IMR-90 (cell line): Measurements from ENCODE around the gene PNKP. TPM values are rescaled to one million over a fixed set of nuclear protein-coding genes. Genes with fewer than 3 reads are reported as not detected.

ENCODE experiments used
- ATAC-seq: fragments of 200-7000 bp; cut with Tn5 transposase; 2 replicates; pipeline ENCODE4 v1.9.1; 2020; ENCODE audit warnings: low read depth, mild to moderate bottlenecking, moderate library complexity
- BruUV-seq: library from RNA; stranded (reverse); fragments of 400-500 nt; replicated peaks from 2 replicates; lab custom pipeline; 2021; lab: Mats Ljungman, UMichigan
- CTCF ChIA-PET: fragments of 300-600 bp; formaldehyde crosslinking; extraction: SDS; loops from one replicate; lab custom pipeline; 2021; ENCODE audit warnings: antibody characterized with exemption; lab: Yijun Ruan, JAX
- POLR2A ChIA-PET: fragments of 300-600 bp; sonication (Branson Sonifier 250); formaldehyde crosslinking; loops from one replicate; lab custom pipeline; 2022; ENCODE audit warnings: antibody characterized with exemption; ENCODE audit not compliant: unreplicated experiment; lab: Charles Lee
- DNase-seq: peaks from one replicate; pipeline ENCODE4 v3.0.0; 2013
- H2AFZ ChIP-seq: replicated peaks from 2 replicates; pipeline ENCODE3; 2013; ENCODE audit warnings: low read length, mild to moderate bottlenecking; ENCODE audit not compliant: poor library complexity
- H2AK5ac ChIP-seq: 2 replicates; pipeline ENCODE4 v1.6.1; 2013; ENCODE audit warnings: low read depth, low read length, inconsistent platforms
- H2AK9ac ChIP-seq: replicated peaks from 2 replicates; pipeline ENCODE3; 2013; ENCODE audit warnings: mild to moderate bottlenecking, low read depth, low read length, moderate library complexity; ENCODE audit not compliant: poor library complexity
- H2BK120ac ChIP-seq: 2 replicates; pipeline ENCODE4 v1.6.1; 2013; ENCODE audit warnings: low read depth, low read length, inconsistent platforms
- H2BK15ac ChIP-seq: 3 replicates; pipeline ENCODE4 v1.6.1; 2013; ENCODE audit warnings: low read depth, low read length, inconsistent platforms
- H2BK20ac ChIP-seq: 2 replicates; pipeline ENCODE4 v1.6.1; 2013; ENCODE audit warnings: low read depth, mild to moderate bottlenecking, inconsistent platforms, low read length, moderate library complexity
- H2BK5ac ChIP-seq: 2 replicates; pipeline ENCODE4 v1.6.1; 2013; ENCODE audit warnings: mild to moderate bottlenecking, low read depth, low read length, inconsistent platforms; ENCODE audit not compliant: poor library complexity, severe bottlenecking
- H3K14ac ChIP-seq: replicated peaks from 2 replicates; pipeline ENCODE4 v1.6.1; 2013; ENCODE audit warnings: low read depth, low read length, inconsistent platforms
- H3K18ac ChIP-seq: 2 replicates; pipeline ENCODE4 v1.6.1; 2013; ENCODE audit warnings: low read depth, low read length, control low read depth
- H3K23ac ChIP-seq: 2 replicates; pipeline ENCODE4 v1.6.1; 2013; ENCODE audit warnings: low read depth, low read length, inconsistent platforms
- H3K27ac ChIP-seq: 2 replicates; pipeline ENCODE4 v1.5.1; 2013; ENCODE audit warnings: mild to moderate bottlenecking, control low read depth, low read length; ENCODE audit not compliant: insufficient read depth
- H3K27me3 ChIP-seq: 2 replicates; pipeline ENCODE4 v1.6.1; 2013; ENCODE audit warnings: low read length; ENCODE audit not compliant: control insufficient read depth, insufficient read depth
- H3K36me3 ChIP-seq: 2 replicates; pipeline ENCODE4 v1.6.1; 2013; ENCODE audit warnings: low read length, mixed read lengths; ENCODE audit not compliant: control insufficient read depth, insufficient read depth
- H3K4ac ChIP-seq: 2 replicates; pipeline ENCODE4 v1.6.1; 2013; ENCODE audit warnings: low read depth, low read length, inconsistent platforms
- H3K4me1 ChIP-seq: 2 replicates; pipeline ENCODE4 v1.6.1; 2013; ENCODE audit warnings: low read length, mixed read lengths; ENCODE audit not compliant: control insufficient read depth, insufficient read depth
- H3K4me2 ChIP-seq: 2 replicates; pipeline ENCODE4 v1.6.1; 2013; ENCODE audit warnings: low read depth, mild to moderate bottlenecking, control low read depth, low read length, moderate library complexity
- H3K4me3 ChIP-seq: 2 replicates; pipeline ENCODE4 v1.5.1; 2013; ENCODE audit warnings: low read depth, mild to moderate bottlenecking, control low read depth, low read length, moderate library complexity; ENCODE audit not compliant: insufficient read depth
- H3K56ac ChIP-seq: 2 replicates; pipeline ENCODE4 v1.6.1; 2013; ENCODE audit warnings: low read length, inconsistent platforms; ENCODE audit not compliant: insufficient read depth; ENCODE audit errors: extremely low read depth
- H3K79me1 ChIP-seq, 2 experiments: 2 replicates each; pipeline ENCODE4 v1.6.1; 2013; ENCODE audit warnings: low read length in 2 of 2, inconsistent platforms in 1 of 2, low read depth in 1 of 2
- H3K9ac ChIP-seq: 2 replicates; pipeline ENCODE4 v1.6.1; 2013; ENCODE audit warnings: low read depth, low read length, control low read depth
- H3K9me1 ChIP-seq: 2 replicates; pipeline ENCODE4 v1.6.1; 2013; ENCODE audit warnings: low read length, inconsistent platforms; ENCODE audit not compliant: insufficient read depth
- H3K9me3 ChIP-seq: 2 replicates; pipeline ENCODE4 v1.6.1; 2013; ENCODE audit warnings: low read length; ENCODE audit not compliant: control insufficient read depth, insufficient read depth
- H4K20me1 ChIP-seq: 2 replicates; pipeline ENCODE4 v1.6.1; 2013; ENCODE audit warnings: low read length, inconsistent platforms; ENCODE audit not compliant: insufficient read depth
- H4K5ac ChIP-seq: 2 replicates; pipeline ENCODE4 v1.6.1; 2013; ENCODE audit warnings: mild to moderate bottlenecking, low read depth, low read length, control low read depth
- H4K8ac ChIP-seq, 2 experiments: 2 replicates each; pipeline ENCODE4 v1.6.1; 2013; ENCODE audit warnings: low read depth in 2 of 2, low read length in 2 of 2, control low read depth in 1 of 2, inconsistent platforms in 1 of 2
- H4K91ac ChIP-seq: 2 replicates; pipeline ENCODE4 v1.6.1; 2013; ENCODE audit warnings: low read depth, low read length, inconsistent platforms; ENCODE audit not compliant: insufficient read depth
- BHLHE40 ChIP-seq: fragments of 150-350 bp; IDR thresholded peaks from 2 replicates; pipeline ENCODE4 v1.6.1; 2016; ENCODE audit warnings: mild to moderate bottlenecking, low read depth, low read length
- CEBPB ChIP-seq: IDR thresholded peaks from 2 replicates; pipeline ENCODE4 v1.6.1; 2012; ENCODE audit warnings: low read depth, low read length, improper control_type of control experiment
- CHD1 ChIP-seq: IDR thresholded peaks from 2 replicates; pipeline ENCODE4 v1.6.1; 2012; ENCODE audit warnings: low read depth, low read length, improper control_type of control experiment
- FOS ChIP-seq: fragments of 150-350 bp; IDR thresholded peaks from 2 replicates; pipeline ENCODE4 v1.6.1; 2016; ENCODE audit warnings: low read depth, low read length
- MAFK ChIP-seq: IDR thresholded peaks from 2 replicates; pipeline ENCODE4 v1.6.1; 2012; ENCODE audit warnings: low read depth, low read length, improper control_type of control experiment
- MAZ ChIP-seq: IDR thresholded peaks from 2 replicates; pipeline ENCODE4 v1.6.1; 2012; ENCODE audit warnings: low read depth, mild to moderate bottlenecking, low read length, improper control_type of control experiment, moderate library complexity, borderline replicate concordance
- MXI1 ChIP-seq: IDR thresholded peaks from 2 replicates; pipeline ENCODE4 v1.6.1; 2012; ENCODE audit warnings: low read depth, mild to moderate bottlenecking, low read length, moderate library complexity, borderline replicate concordance
- NFE2L2 ChIP-seq: fragments of 150-350 bp; IDR thresholded peaks from 2 replicates; pipeline ENCODE4 v1.6.1; 2016; ENCODE audit warnings: low read depth, mild to moderate bottlenecking, low read length
- POLR2A ChIP-seq: IDR thresholded peaks from 2 replicates; pipeline ENCODE4 v1.6.1; 2012; ENCODE audit warnings: mild to moderate bottlenecking, low read depth, low read length
- RAD21 ChIP-seq: IDR thresholded peaks from 2 replicates; pipeline ENCODE4 v1.6.1; 2012; ENCODE audit warnings: low read length, improper control_type of control experiment
- RCOR1 ChIP-seq: IDR thresholded peaks from 2 replicates; pipeline ENCODE4 v1.6.1; 2012; ENCODE audit warnings: mild to moderate bottlenecking, low read length, improper control_type of control experiment; ENCODE audit not compliant: insufficient replicate concordance
- RFX5 ChIP-seq: IDR thresholded peaks from 2 replicates; pipeline ENCODE4 v1.8.0; 2012; ENCODE audit warnings: low read depth, mild to moderate bottlenecking, low read length, moderate library complexity
- SMC3 ChIP-seq: fragments of 150-350 bp; IDR thresholded peaks from 2 replicates; pipeline ENCODE4 v1.6.1; 2016; ENCODE audit warnings: low read depth, mild to moderate bottlenecking, antibody characterized with exemption, low read length, moderate library complexity
- WGBS, 2 experiments: methylation state at CpG; one replicate each; pipeline versions ENCODE4 v1.1.5 to v1.1.7; 2013; ENCODE audit warnings: missing lambda C conversion rate in 2 of 2; ENCODE audit not compliant: insufficient read length in 1 of 2; ENCODE audit errors: extremely low coverage in 2 of 2; 5-methylcytosine and 5-hydroxymethylcytosine counted together
- dilution Hi-C: fragments of 300-500 bp; cut with HindIII; formaldehyde crosslinking; loops from one replicate; pipeline ENCODE4 v1.14.3; 2018; ENCODE audit warnings: low sequenced_read_pairs; ENCODE audit not compliant: unreplicated experiment
- in situ Hi-C: fragments of 300-500 bp; cut with MboI; formaldehyde crosslinking; loops from 3 replicates; pipeline ENCODE4 v1.14.3; 2019; ENCODE audit warnings: low sequenced_read_pairs, inconsistent platforms, mixed read lengths
- intact Hi-C: fragments of 100-400 bp; cut with micrococcal nuclease; formaldehyde crosslinking; loops from 2 replicates; pipeline ENCODE4 v1.10.0; 2022
- polyA plus RNA-seq, 3 experiments: library from polyadenylated mRNA; depleted of rRNA; stranded (reverse); fragments of >200 nt; gene quantifications; 2 replicates each; pipeline ENCODE4 v1.2.3, GENCODE V29; 2012; ENCODE audit warnings: low replicate concordance in 1 of 3
- total RNA-seq: library from RNA; depleted of rRNA; stranded (reverse); fragments of >200 nt; gene quantifications from 2 replicates; pipeline ENCODE4 v1.2.3, GENCODE V29; 2012
- TF ChIP-seq, protein P1 (sequence below): fragments of 150-350 bp; IDR thresholded peaks from 2 replicates; pipeline ENCODE4 v1.6.1; 2016; ENCODE audit warnings: low read depth, mild to moderate bottlenecking, low read length, moderate library complexity, borderline replicate concordance
- TF ChIP-seq, protein P2 (sequence below): conservative IDR thresholded peaks from 2 replicates; pipeline ENCODE4 v1.5.1; 2012; ENCODE audit warnings: mild to moderate bottlenecking, low read depth, low read length, improper control_type of control experiment
- TF ChIP-seq, protein P3 (sequence below): fragments of 150-350 bp; IDR thresholded peaks from 2 replicates; pipeline ENCODE4 v1.6.1; 2017; ENCODE audit warnings: mild to moderate bottlenecking, antibody characterized with exemption, low read length, low read depth

The PNKP gene
- total and polyA plus RNA-seq, 2 of the 4 experiments (the other 2 are of a cell fraction): 14.2 to 25.0 TPM

DNA sequence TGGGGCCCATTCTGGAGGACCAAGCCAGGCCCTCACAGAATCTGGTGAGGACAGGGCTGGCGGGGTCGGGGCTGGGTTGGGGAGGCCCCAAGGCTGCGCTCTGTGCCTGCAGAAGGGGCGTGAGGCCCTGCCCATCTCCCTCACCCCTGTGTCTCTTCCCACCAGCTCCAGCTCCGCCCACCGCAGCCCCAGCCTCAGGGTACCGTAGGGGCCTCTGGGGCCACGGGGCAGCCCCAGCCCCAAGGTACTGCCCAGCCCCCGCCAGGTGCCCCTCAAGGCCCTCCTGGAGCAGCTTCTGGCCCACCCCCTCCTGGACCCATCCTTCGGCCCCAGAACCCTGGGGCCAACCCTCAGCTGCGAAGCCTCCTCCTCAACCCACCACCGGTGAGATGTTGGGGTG lies 31.8 kb downstream of the PNKP start:
- H3K4me2 ChIP-seq: no peak overlapping the region
- H2BK120ac ChIP-seq: no peak overlapping the region
- ATAC-seq (no peak), DNase-seq (no peak)
- H2BK20ac ChIP-seq: no peak overlapping the region
- intact Hi-C loops (no loop called here), dilution Hi-C loops (no loop called here), in situ Hi-C loops (no loop called here)
- BruUV-seq: no TSS peak
- H2AFZ ChIP-seq: no peak overlapping the region
- no peak overlapping the region for H4K91ac ChIP-seq
- no peak overlapping the region for H2AK5ac ChIP-seq
- no peaks in the 10 kb centered on the region for H3K9me3 ChIP-seq
- H4K20me1 ChIP-seq: no peaks in the 10 kb centered on the region; the same call in 1 of the 2 replicates
- no peak overlapping the region for H3K56ac ChIP-seq
- H3K4ac ChIP-seq: no peak overlapping the region
- H3K36me3 ChIP-seq: peaks cover 75% of the 10 kb centered on the region
- no peak overlapping the region for H2BK5ac ChIP-seq
- H3K4me1 ChIP-seq: no peaks in the 10 kb centered on the region
- CTCF ChIA-PET: no interaction called here
- no peak overlapping the region for H3K14ac ChIP-seq
- WGBS, 2 experiments: 100% methylated on average over 2 of the region's 12 CpGs; no CpG with 5 or more reads in 1 of the 2 experiments
- H3K9me1 ChIP-seq: peaks cover 6% of the 10 kb centered on the region; the same call in 1 of the 2 replicates
- H3K27me3 ChIP-seq: no peaks in the 10 kb centered on the region
- no peak overlapping the region for H3K18ac ChIP-seq
- H3K23ac ChIP-seq: no peak overlapping the region
- no peak overlapping the region for H2AK9ac ChIP-seq
- no peak overlapping the region for H3K27ac ChIP-seq
- no peak overlapping the region for H2BK15ac ChIP-seq
- POLR2A ChIA-PET: no interaction called here
- peaks cover 0 to 24% of the 10 kb centered on the region in 2 experiments; a peak in 2 of 4 replicates for H3K79me1 ChIP-seq
- H4K5ac ChIP-seq: no peak overlapping the region
- H3K4me3 ChIP-seq: no peak overlapping the region
- TF ChIP-seq NFE2L2: no peak
- TF ChIP-seq, protein P1, sequence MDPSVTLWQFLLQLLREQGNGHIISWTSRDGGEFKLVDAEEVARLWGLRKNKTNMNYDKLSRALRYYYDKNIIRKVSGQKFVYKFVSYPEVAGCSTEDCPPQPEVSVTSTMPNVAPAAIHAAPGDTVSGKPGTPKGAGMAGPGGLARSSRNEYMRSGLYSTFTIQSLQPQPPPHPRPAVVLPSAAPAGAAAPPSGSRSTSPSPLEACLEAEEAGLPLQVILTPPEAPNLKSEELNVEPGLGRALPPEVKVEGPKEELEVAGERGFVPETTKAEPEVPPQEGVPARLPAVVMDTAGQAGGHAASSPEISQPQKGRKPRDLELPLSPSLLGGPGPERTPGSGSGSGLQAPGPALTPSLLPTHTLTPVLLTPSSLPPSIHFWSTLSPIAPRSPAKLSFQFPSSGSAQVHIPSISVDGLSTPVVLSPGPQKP: no peak
- TF ChIP-seq, protein P2, sequence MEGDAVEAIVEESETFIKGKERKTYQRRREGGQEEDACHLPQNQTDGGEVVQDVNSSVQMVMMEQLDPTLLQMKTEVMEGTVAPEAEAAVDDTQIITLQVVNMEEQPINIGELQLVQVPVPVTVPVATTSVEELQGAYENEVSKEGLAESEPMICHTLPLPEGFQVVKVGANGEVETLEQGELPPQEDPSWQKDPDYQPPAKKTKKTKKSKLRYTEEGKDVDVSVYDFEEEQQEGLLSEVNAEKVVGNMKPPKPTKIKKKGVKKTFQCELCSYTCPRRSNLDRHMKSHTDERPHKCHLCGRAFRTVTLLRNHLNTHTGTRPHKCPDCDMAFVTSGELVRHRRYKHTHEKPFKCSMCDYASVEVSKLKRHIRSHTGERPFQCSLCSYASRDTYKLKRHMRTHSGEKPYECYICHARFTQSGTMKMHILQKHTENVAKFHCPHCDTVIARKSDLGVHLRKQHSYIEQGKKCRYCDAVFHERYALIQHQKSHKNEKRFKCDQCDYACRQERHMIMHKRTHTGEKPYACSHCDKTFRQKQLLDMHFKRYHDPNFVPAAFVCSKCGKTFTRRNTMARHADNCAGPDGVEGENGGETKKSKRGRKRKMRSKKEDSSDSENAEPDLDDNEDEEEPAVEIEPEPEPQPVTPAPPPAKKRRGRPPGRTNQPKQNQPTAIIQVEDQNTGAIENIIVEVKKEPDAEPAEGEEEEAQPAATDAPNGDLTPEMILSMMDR: no peak
- no peak for TF ChIP-seq MAZ
- TF ChIP-seq, protein P3, sequence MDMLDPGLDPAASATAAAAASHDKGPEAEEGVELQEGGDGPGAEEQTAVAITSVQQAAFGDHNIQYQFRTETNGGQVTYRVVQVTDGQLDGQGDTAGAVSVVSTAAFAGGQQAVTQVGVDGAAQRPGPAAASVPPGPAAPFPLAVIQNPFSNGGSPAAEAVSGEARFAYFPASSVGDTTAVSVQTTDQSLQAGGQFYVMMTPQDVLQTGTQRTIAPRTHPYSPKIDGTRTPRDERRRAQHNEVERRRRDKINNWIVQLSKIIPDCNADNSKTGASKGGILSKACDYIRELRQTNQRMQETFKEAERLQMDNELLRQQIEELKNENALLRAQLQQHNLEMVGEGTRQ: no peak
- no peak for TF ChIP-seq RFX5
- TF ChIP-seq MAFK: no peak
- no peak for TF ChIP-seq FOS
- TF ChIP-seq RCOR1: no peak
- TF ChIP-seq SMC3: no peak
- no peak for TF ChIP-seq POLR2A
- no peak for TF ChIP-seq MXI1
- no peak for TF ChIP-seq BHLHE40
- TF ChIP-seq CEBPB: no peak
- no peak for TF ChIP-seq CHD1
- TF ChIP-seq RAD21: no peak
- H4K8ac ChIP-seq: no peak overlapping the region
- H3K9ac ChIP-seq: no peak overlapping the region
